Muscle of leg (tissue), 11 donors: ENCODE measurements around the gene SORT1. TPM values are rescaled to one million over a fixed set of nuclear protein-coding genes. Genes with fewer than 3 reads are reported as not detected.

Source experiments
- DNase-seq: peaks from one replicate; pipeline ENCODE4 v3.0.0; 2013
- H3K27ac ChIP-seq: one replicate; pipeline ENCODE4 v1.5.1; 2013; ENCODE audit warnings: mild to moderate bottlenecking, low read length, control low read depth
- H3K27me3 ChIP-seq: one replicate; pipeline ENCODE4 v1.6.1; 2013; ENCODE audit warnings: low read length; ENCODE audit not compliant: control insufficient read depth, insufficient read depth
- H3K36me3 ChIP-seq: one replicate; pipeline ENCODE4 v1.6.1; 2013; ENCODE audit warnings: low read length; ENCODE audit not compliant: control insufficient read depth, insufficient read depth
- H3K4me1 ChIP-seq: one replicate; pipeline ENCODE4 v1.6.1; 2013; ENCODE audit warnings: low read length; ENCODE audit not compliant: control insufficient read depth, insufficient read depth
- H3K4me3 ChIP-seq: one replicate; pipeline ENCODE4 v1.5.1; 2013; ENCODE audit warnings: low read length, control low read depth
- H3K9me3 ChIP-seq: replicated peaks from 2 replicates; pipeline ENCODE4 v1.6.1; 2013; ENCODE audit warnings: low read depth, low read length; ENCODE audit not compliant: control insufficient read depth
- WGBS: methylation state at CpG from one replicate; pipeline ENCODE4 v1.1.5; 2013; ENCODE audit warnings: missing lambda C conversion rate; ENCODE audit not compliant: insufficient coverage; 5-methylcytosine and 5-hydroxymethylcytosine counted together
- polyA plus RNA-seq, 8 donors: library from polyadenylated mRNA; unstranded; fragments of 120-200 nt; gene quantifications; one replicate each; pipeline versions ENCODE4 v1.2.1 to v1.2.3, GENCODE V29; 2013; ENCODE audit warnings: inconsistent platforms in 1 of 8, low replicate concordance in 1 of 8; ENCODE audit not compliant: insufficient read length in 8 of 8, insufficient read depth in 1 of 8
- total RNA-seq: library from RNA; stranded (reverse); fragments of 120-200 nt; gene quantifications from one replicate; pipeline ENCODE4 v1.2.4, GENCODE V29; 2013

Gene SORT1
- total and polyA plus RNA-seq, 9 donors, result 11.6 to 32.1 (median 24.5) TPM

DNA sequence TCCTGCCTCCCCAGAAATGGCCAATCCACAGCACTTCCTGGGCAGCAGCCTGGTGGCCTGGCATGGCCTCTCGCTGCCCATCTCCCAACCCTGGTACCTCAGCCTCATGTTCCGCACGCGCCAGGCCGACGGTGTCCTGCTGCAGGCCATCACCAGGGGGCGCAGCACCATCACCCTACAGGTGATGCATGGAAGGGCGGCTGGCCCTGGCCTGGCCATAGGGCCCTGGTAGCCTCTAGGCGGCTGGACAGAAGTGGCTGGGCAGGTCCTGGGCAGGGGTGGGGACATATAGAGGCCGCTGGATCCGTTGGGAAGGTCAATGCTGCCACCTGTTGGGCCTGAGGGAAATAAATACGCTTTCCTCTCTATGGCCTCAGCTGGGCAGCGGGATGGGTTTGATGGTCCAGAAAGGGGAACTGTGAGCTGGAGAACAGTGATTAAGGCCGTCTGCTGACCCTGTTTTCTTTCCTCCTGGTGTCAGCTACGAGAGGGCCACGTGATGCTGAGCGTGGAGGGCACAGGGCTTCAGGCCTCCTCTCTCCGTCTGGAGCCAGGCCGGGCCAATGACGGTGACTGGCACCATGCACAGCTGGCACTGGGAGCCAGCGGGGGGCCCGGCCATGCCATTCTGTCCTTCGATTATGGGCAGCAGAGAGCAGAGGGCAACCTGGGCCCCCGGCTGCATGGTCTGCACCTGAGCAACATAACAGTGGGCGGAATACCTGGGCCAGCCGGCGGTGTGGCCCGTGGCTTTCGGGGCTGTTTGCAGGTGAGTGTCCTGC lies 133.9 kb downstream of the SORT1 start:
- no peaks in the 10 kb centered on the region for H3K27me3 ChIP-seq
- peaks cover 9% of the 10 kb centered on the region for H3K36me3 ChIP-seq
- 44% methylated on average over 19 of the region's 29 CpGs for WGBS
- peak; percentile 78 for DNase-seq
- peaks cover 2% of the 10 kb centered on the region for H3K4me1 ChIP-seq
- no peaks in the 10 kb centered on the region for H3K9me3 ChIP-seq
- H3K27ac ChIP-seq, result no peak overlapping the region
- H3K4me3 ChIP-seq, result no peak overlapping the region

GRCh38 chr1:109263234-109263596 lies 134.5 kb downstream of the SORT1 start:
- Histone ChIP-seq H3K4me3 (no peak overlapping the region), H3K36me3 (peaks cover 6% of the 10 kb centered on the region), H3K9me3 (no peaks in the 10 kb centered on the region), H3K27ac (no peak overlapping the region), H3K27me3 (no peaks in the 10 kb centered on the region), H3K4me1 (peaks cover 2% of the 10 kb centered on the region)
- WGBS, result 67% methylated on average over 7 of the region's 12 CpGs
- DNase-seq, result no peak

GRCh38 chr1:109262231-109263055 lies 135.3 kb downstream of the SORT1 start:
- no peaks in the 10 kb centered on the region for H3K27me3 ChIP-seq
- no peak for DNase-seq
- peaks cover 3% of the 10 kb centered on the region for H3K36me3 ChIP-seq
- H3K4me3 ChIP-seq, result no peak overlapping the region
- H3K27ac ChIP-seq, result no peak overlapping the region
- no peaks in the 10 kb centered on the region for H3K9me3 ChIP-seq
- WGBS, result 82% methylated on average over 21 of the region's 22 CpGs
- peaks cover 2% of the 10 kb centered on the region for H3K4me1 ChIP-seq

DNA sequence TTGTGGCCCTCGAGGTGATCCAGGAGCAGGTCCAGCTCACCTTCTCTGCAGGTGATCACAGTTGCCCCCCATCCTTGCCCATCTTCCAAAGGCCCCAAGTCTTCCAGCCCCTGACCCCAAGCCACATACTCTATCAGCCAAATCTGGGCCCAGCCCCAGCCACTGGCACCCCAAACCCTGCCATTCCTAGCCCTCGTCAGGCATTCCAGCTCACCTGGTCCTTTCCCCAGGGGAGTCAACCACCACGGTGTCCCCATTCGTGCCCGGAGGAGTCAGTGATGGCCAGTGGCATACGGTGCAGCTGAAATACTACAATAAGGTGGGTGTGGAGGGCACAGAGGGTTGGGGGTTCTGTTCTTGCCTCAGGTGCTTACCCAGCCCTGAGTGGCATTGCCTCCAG lies 136.1 kb downstream of the SORT1 start:
- no peak for DNase-seq
- H3K27me3 ChIP-seq, result no peaks in the 10 kb centered on the region
- H3K27ac ChIP-seq, result no peak overlapping the region
- no peaks in the 10 kb centered on the region for H3K9me3 ChIP-seq
- H3K36me3 ChIP-seq, result no peaks in the 10 kb centered on the region
- WGBS, result 91% methylated on average over 4 of the region's 6 CpGs
- no peak overlapping the region for H3K4me3 ChIP-seq
- H3K4me1 ChIP-seq, result peaks cover 2% of the 10 kb centered on the region

GRCh38 chr1:109261006-109261405 lies 136.7 kb downstream of the SORT1 start:
- no peak for DNase-seq
- Histone ChIP-seq H3K27ac (no peak overlapping the region), H3K27me3 (no peaks in the 10 kb centered on the region), H3K4me3 (no peak overlapping the region), H3K4me1 (peaks cover 2% of the 10 kb centered on the region), H3K9me3 (no peaks in the 10 kb centered on the region), H3K36me3 (no peaks in the 10 kb centered on the region)
- 83% methylated on average over 11 of the region's 16 CpGs for WGBS

- H3K4me1 ChIP-seq, result peaks cover 10% of the 10 kb centered on the region
- no peaks in the 10 kb centered on the region for H3K27me3 ChIP-seq
- no peak overlapping the region for H3K27ac ChIP-seq
- H3K4me3 ChIP-seq, result no peak overlapping the region
- no peaks in the 10 kb centered on the region for H3K36me3 ChIP-seq
- 79% methylated on average over 3 of the region's 7 CpGs for WGBS
- DNase-seq, result no peak
- H3K9me3 ChIP-seq, result no peaks in the 10 kb centered on the region
Measured at GRCh38 chr1:109259674-109260557, 137.8 kb downstream of the SORT1 start.

Other genes starting within 250 kb of the SORT1 start
- 97.7 TPM for gene SARS1, start 184.0 kb downstream of the SORT1 start, total RNA-seq
- 100 to 1,000 TPM in 1 of 8 donors, 10 to 100 TPM in 7; 80.4 to 104 (median 86.7) TPM for gene SARS1, start 184.0 kb downstream of the SORT1 start, polyA plus RNA-seq
- gene CELSR2, start 148.4 kb downstream of the SORT1 start, total RNA-seq, result 1.2 TPM
- gene CELSR2, start 148.4 kb downstream of the SORT1 start, polyA plus RNA-seq, result 1 to 10 TPM; 2.9 to 8.6 (median 4.2) TPM
- gene PSRC1, start 114.8 kb downstream of the SORT1 start, total RNA-seq, result 11.4 TPM
- 10 to 100 TPM; 12.6 to 19.1 (median 17.5) TPM for gene PSRC1, start 114.8 kb downstream of the SORT1 start, polyA plus RNA-seq
- gene MYBPHL, start 90.9 kb downstream of the SORT1 start, total RNA-seq, result 0.71 TPM
- gene MYBPHL, start 90.9 kb downstream of the SORT1 start, polyA plus RNA-seq, result 1 to 10 TPM in 1 of 8 donors, under 1 TPM in 7; 0.15 to 1.3 (median 0.61) TPM
- gene PSMA5, start 28.5 kb upstream of the SORT1 start, total RNA-seq, result 62.8 TPM
- 10 to 100 TPM; 66.1 to 95.9 (median 82.5) TPM for gene PSMA5, start 28.5 kb upstream of the SORT1 start, polyA plus RNA-seq
- gene SYPL2, start 68.6 kb upstream of the SORT1 start, total RNA-seq, result 57.3 TPM
- gene SYPL2, start 68.6 kb upstream of the SORT1 start, polyA plus RNA-seq, result 100 to 1,000 TPM; 104 to 258 (median 199) TPM
- gene ATXN7L2, start 86.0 kb upstream of the SORT1 start, total RNA-seq, result 8.5 TPM
- 10 to 100 TPM in 7 of 8 donors, 1 to 10 TPM in 1; 8.6 to 35.9 (median 22.6) TPM for gene ATXN7L2, start 86.0 kb upstream of the SORT1 start, polyA plus RNA-seq
- 3.9 TPM for gene CYB561D1, start 96.2 kb upstream of the SORT1 start, total RNA-seq
- 10 to 100 TPM in 2 of 8 donors, 1 to 10 TPM in 6; 6.4 to 13.8 (median 9.2) TPM for gene CYB561D1, start 96.2 kb upstream of the SORT1 start, polyA plus RNA-seq
- 12.3 TPM for gene AMIGO1, start 111.8 kb upstream of the SORT1 start, total RNA-seq
- gene AMIGO1, start 111.8 kb upstream of the SORT1 start, polyA plus RNA-seq, result 10 to 100 TPM in 6 of 8 donors, 1 to 10 TPM in 2; 8.5 to 13.8 (median 11.3) TPM
- gene GPR61, start 142.0 kb upstream of the SORT1 start, total RNA-seq, result 1.4 TPM
- gene GPR61, start 142.0 kb upstream of the SORT1 start, polyA plus RNA-seq, result 1 to 10 TPM; 1.4 to 2.7 (median 1.7) TPM
- gene GNAI3, start 150.7 kb upstream of the SORT1 start, total RNA-seq, result 7.8 TPM
- 10 to 100 TPM in 1 of 8 donors, 1 to 10 TPM in 7; 6.9 to 10.0 (median 7.3) TPM for gene GNAI3, start 150.7 kb upstream of the SORT1 start, polyA plus RNA-seq
- 0.13 TPM for gene GNAT2, start 221.7 kb upstream of the SORT1 start, total RNA-seq
- not detected for gene GNAT2, start 221.7 kb upstream of the SORT1 start, polyA plus RNA-seq
- gene AMPD2, start 221.9 kb upstream of the SORT1 start, total RNA-seq, result 24.6 TPM
- gene AMPD2, start 221.9 kb upstream of the SORT1 start, polyA plus RNA-seq, result 10 to 100 TPM; 31.3 to 45.0 (median 35.0) TPM